Activated CD4-positive, alpha-beta T cell treated with anti-CD3 and anti-CD28 coated beads for 48 hours (primary cell): ENCODE data around the gene CPNE7.

Experiments
- DNase-seq: peaks from one replicate; pipeline ENCODE4 v3.0.0-alpha.2; 2020

CPNE7 gene

GRCh38 chr16:89575247-89576152, at the start of gene CPNE7:
Gene CPNE7 (plus strand): TSS chr16:89575758. CDS start chr16:89575898, 140 bp downstream.
- no peak for DNase-seq

DNA sequence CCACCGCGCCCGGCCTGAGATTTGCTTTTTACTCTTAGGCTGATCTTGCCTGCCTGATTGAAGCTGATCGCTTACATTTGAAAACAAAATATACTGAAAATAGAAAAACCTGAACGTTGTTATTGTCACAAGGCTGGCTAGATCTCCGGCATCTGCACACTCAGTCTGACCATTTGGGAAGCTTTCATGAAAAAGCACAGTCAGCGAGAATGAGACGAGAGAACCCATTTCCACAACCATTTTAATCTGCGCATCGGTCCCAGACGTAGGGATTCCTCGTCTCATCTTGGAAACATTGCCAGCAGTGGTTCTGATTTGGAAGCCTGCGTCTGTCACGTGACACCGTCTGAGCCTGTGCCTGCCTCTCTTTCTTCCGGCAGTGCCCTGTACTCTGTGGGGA, 46.5 kb upstream of the CPNE7 start:
- DNase-seq: no peak

- DNase-seq: no peak
These were observed 44.9 kb upstream of the CPNE7 start for GRCh38 chr16:89530401-89531381.

DNA sequence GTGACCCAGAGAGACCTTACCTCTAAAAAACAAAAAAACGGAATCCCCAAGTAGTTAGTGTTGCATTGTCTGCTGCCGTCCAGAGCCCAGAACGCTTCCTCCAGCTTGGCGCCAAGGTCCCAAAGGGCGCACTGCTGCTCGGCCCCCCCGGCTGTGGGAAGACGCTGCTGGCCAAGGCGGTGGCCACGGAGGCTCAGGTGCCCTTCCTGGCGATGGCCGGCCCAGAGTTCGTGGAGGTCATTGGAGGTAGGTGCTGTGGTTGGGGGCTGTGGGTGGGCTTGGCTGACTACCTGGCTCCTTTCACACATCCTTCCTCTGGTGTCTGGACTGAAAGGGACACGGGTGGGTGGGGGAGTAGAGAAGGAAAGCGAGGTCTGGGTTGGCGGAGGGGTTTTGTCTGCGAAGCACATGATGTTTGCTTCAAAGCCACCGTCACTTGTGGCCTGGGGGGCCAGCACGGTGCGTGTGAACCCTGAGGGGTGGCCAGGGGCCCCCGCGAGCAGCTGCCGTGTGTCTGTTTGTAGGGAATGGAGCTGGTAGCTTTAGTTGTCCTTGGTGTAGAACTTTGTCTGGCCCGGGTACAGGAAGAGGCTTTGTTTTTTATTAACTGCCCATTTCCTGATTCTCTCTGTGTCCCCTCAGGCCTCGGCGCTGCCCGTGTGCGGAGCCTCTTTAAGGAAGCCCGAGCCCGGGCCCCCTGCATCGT, 43.6 kb upstream of the CPNE7 start:
- no peak for DNase-seq

- DNase-seq: peak; percentile 9
These were observed 41.3 kb upstream of the CPNE7 start for GRCh38 chr16:89534252-89534756.

DNA sequence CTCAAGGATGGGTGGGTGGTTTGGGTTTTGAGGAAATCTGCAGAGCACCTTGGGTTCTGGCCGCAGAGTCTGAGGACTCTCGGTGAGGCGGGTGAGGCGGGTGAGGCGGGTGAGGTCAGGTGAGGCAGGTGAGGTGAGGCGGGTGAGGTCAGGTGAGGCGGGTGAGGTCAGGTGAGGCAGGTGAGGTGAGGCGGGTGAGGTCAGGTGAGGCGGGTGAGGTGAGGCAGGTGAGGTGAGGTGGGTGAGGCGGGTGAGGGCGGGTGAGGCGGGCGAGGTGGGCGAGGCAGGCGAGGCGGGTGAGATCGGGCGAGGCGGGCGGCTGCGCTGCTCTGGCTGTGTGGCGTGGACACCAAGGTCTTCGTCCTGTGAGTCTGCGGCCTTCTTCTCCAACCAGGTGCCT, 39.2 kb upstream of the CPNE7 start:
- DNase-seq: no peak

- no peak for DNase-seq
These were observed 38.5 kb upstream of the CPNE7 start for GRCh38 chr16:89536886-89537548.

GRCh38 chr16:89537549-89537925, 38.0 kb upstream of the CPNE7 start:
- DNase-seq: no peak

- no peak for DNase-seq
These were observed 37.3 kb upstream of the CPNE7 start for GRCh38 chr16:89538286-89538685.

DNA sequence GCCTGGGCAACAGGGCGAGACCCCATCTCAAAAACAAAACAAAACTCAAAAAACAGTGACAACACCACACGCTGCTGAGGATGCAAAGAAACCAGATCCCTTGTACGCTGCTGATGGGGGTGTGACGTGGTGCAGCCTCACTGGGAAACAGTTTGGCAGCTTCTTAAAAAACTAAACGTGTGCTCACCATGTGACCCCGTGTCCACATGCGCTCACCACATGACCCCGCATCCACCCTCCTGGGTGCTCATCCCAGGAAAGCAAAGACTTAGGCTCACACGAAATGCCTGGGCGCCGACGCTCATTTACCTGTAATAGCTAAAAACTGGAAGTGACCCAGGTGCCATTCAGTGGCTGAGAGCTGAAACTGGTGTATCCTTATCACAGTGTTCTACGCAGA, 35.0 kb upstream of the CPNE7 start:
- no peak for DNase-seq

- DNase-seq: no peak
These were observed 33.8 kb upstream of the CPNE7 start for GRCh38 chr16:89541792-89542191.

- no peak for DNase-seq
These were observed 31.4 kb upstream of the CPNE7 start for GRCh38 chr16:89544113-89544512.

GRCh38 chr16:89544713-89545043, 30.9 kb upstream of the CPNE7 start:
- no peak for DNase-seq

DNA sequence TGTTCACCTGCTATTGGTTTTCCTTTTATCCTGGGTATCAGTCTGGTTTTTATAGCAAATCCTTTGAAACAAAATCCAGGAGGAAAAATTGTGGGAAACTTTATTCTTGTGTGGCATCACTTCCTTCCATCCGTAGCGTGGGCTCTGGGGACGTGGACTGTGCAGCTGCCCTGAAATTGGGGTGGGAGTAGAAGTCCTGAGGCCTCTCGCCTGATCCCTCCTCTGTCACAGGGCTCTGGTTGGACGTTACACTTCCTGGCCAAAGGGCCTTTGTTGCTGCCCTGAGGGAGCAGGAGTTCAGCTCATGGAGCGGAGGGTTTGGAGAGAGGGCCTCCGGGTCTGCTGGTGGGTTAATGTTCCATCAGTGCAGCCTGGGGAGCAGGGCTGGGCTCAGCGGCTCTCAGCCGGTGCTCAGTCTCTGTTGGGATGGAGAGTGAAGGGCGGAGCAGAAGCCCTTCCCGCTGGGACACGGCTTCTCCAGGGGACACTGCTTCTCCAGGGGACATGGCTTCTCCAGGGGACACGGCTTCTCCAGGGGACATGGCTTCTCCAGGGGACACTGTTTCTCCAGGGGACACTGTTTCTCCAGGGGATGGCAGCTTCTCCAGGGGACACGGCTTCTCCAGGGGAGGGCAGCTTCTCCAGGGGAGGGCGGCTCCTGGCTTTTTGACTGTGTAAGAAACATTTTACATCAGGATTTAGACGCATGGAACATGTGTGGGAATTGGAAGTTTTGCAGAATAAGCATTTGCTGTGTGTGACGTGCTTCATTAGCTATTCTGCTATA, 30.3 kb upstream of the CPNE7 start:
- no peak for DNase-seq

DNA sequence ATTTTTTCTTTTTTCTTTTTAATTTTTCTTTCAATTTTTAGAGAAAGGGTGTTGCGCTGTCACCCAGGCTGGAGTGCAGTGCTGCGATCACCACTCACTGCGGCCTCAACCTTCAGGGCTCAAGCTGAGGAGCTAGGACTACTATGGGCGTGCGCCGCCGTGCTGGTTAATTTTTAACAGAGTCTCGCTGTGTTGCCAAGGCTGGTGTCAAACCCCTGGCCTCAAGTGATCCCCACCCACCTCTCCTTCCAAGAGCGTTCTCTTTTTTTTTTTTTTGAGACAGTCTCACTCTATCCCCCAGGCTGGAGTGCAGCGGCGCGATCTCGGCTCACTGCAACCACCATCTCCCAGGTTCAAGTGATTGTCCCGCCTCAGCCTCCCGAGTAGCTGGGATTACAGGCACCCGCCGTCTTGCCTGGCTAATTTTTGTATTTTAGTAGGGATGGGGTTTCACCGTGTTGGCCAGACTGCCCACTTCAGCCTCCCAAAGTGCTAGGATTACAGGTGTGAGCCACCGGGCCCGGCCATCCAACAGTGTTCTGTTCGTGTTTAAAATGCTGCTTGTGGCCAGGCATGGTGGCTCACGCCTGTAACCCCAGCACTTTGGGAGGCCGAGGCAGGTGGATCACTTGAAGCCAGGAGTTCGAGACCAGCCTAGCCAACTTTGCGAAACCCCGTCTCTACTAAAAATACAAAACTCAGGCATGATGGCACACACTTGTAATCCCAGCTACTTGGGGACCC, 29.6 kb upstream of the CPNE7 start:
- no peak for DNase-seq

DNA sequence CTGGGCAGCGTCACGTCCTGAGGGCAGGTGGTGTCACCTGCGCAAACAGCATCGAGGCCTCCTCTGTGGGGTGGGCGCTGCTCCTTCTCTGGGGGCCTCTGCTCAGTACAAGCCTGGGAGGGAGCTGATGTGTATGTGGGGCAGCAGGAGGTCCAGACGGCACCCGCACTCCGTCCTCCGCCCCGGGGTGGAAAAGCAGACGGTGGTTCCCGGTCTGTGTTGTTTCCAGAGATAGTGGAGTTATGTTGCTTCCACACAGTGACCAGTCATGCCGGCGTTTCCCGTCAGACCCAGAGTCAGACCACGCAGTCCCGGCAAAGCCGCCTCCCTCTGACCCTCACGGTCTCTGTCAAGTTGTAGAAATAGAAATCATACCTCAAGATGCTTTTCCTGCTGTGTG, 28.8 kb upstream of the CPNE7 start:
- no peak for DNase-seq

DNA sequence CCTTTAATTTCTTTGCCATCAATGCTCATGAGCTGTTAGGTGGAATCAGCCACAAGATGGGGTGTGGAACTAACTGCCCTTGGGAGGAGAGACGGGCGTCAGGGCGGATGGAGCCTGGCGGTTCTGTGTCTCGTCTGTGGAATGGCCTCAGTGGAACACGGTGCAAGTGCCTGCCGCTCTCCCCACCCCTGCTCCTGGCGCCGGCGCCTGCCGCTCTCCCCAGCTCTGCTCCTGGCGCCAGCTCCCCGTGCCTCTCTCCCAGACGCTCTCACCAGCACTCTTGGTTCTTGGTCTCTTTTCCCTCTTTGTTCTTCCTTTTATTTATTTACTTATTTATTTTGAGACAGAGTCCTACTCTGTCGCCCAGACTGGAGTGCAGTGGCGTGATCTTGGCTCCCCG, 28.3 kb upstream of the CPNE7 start:
- no peak for DNase-seq

GRCh38 chr16:89547860-89548259, 27.7 kb upstream of the CPNE7 start:
- no peak for DNase-seq

- DNase-seq: no peak
These were observed 27.1 kb upstream of the CPNE7 start for GRCh38 chr16:89548344-89549006.

DNA sequence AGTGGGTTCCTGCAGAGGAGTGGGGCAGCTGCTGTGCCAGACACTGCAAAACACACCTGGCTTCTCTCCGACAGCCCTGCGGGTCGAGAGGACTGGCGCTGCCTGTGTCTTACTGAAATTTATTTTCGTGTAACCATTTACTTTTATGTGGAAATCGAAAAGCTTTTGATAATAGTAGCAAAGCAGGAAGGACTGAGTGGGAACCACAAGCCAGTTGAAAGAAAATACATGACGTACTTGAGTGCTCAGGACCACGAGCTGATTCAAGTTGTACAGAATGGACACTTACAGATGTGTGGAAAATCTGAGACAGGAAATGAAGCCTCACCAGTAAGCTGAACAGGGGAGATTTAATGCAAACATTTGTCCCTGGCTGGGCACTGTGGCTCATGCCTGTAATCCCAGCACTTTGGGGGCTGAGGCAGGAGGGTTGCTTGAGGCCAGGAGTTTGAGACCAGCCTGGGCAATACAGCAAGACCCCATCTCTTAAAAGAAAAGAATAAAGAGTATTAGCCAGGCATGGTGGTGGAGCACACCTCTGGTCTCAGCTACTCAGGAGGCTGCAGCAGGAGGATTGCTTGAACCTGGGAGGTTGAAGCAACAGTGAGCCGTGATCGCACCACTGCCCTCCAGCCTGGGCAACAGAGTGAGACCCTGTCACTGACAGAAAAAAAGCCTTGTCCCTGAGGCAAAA, 26.4 kb upstream of the CPNE7 start:
- DNase-seq: no peak
